Measurements from ENCODE around the gene FGF3. TPM values are rescaled to one million over a fixed set of nuclear protein-coding genes. Genes with fewer than 3 reads are reported as not detected.

The FGF3 gene
- total and polyA plus RNA-seq, 9 of the 15 experiments (the other 6 are each of a cell fraction or from before 2014, with no cell fraction given) = not detected

DNA sequence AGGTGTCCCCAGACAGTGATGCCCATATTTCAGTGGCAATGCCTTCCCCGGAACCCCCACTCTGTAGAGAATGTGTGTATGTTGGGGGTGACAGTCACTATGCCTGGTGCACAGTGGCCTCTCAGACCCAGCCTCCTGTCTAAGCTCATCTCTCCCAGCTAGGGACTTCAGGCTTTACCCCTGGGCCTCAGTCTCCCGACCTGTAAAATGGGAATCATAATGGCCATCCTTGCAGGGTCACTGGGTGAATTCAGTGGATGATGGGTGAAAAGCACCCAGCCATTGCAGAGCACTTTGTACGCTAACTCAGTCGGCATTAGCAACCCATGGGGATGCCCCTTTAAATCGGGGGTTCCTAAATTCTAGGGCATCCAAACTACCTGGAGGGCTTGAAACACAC, 18.9 kb downstream of the FGF3 start:
- no peak for ATAC-seq
- Histone ChIP-seq H4K20me1 (replicated peaks; ENCODE audit: control insufficient read depth, insufficient read depth, low read length) (no peaks in the 10 kb centered on the region; the same call in 1 of the 2 replicates), H3K27ac (ENCODE audit: extremely low read depth, low read depth, low read length) (no peak overlapping the region), H3K9me1 (ENCODE audit: control insufficient read depth, insufficient read depth, low read length) (no peaks in the 10 kb centered on the region), H3K9me3 (replicated peaks; ENCODE audit: control insufficient read depth, insufficient read depth, low read depth, low read length) (no peaks in the 10 kb centered on the region), H3K36me3 (ENCODE audit: control insufficient read depth, insufficient read depth, low read length) (no peaks in the 10 kb centered on the region), H3K4me1 (replicated peaks in 1 of 2; ENCODE audit: control insufficient read depth in 2 of 2, insufficient read depth in 2 of 2, low read length in 2 of 2) (peaks cover 0 to 3% of the 10 kb centered on the region in 2 experiments; a peak in 2 of 5 replicates), H3K4me3 (no peak overlapping the region), H3K27me3 (ENCODE audit: control insufficient read depth in 2 of 2, insufficient read depth in 2 of 2, low read length in 2 of 2) (peaks cover 0 to 23% of the 10 kb centered on the region in 2 experiments; a peak in 3 of 5 replicates), H3K79me2 (ENCODE audit: control insufficient read depth, insufficient read depth, low read length) (no peaks in the 10 kb centered on the region), H3K4me2 (ENCODE audit: insufficient read depth, low read length) (no peak overlapping the region), H3K9ac (ENCODE audit: insufficient read depth in 1 of 2, low read depth in 2 of 2, low read length in 2 of 2) (no peak overlapping the region), H2AFZ (ENCODE audit: low read depth, low read length) (no peak overlapping the region)
- WGBS (ENCODE audit: insufficient coverage, low coverage, missing lambda C conversion rate) = 32% methylated on average over 5 of the region's 5 CpGs
- ChIA-PET CTCF (ENCODE audit: low intra/inter-chr PET ratio) (interaction anchor here (2.5 kb wide), 1 partner anchor 114 kb away, joined by 22 read pairs; no protein-coding TSS in a partner anchor), POLR2A (interaction anchor here (1.1 kb wide), 1 partner anchor 12 kb away, joined by 4 read pairs; no protein-coding TSS in a partner anchor)
- no peak for DNase-seq (ENCODE audit: extremely low read depth in 1 of 4, low spot score in 3 of 4)
- BruUV-seq (replicated peaks) = no TSS peak
- in situ Hi-C loops (cut with MboI) = no loop called here
- intact Hi-C loops (cut with micrococcal nuclease) = no loop called here
- TF ChIP-seq RBM25 (IDR thresholded peaks at IDR 0.05; ENCODE audit: low read depth, low read length, severe bottlenecking) (peak; percentile 64), DNMT1 (IDR thresholded peaks at IDR 0.05) (no peak), BCOR (IDR thresholded peaks at IDR 0.05) (0 out of 2 replicates have a peak, but pooled peaks have one; percentile 15)
- no peak for FAIRE-seq

DNA sequence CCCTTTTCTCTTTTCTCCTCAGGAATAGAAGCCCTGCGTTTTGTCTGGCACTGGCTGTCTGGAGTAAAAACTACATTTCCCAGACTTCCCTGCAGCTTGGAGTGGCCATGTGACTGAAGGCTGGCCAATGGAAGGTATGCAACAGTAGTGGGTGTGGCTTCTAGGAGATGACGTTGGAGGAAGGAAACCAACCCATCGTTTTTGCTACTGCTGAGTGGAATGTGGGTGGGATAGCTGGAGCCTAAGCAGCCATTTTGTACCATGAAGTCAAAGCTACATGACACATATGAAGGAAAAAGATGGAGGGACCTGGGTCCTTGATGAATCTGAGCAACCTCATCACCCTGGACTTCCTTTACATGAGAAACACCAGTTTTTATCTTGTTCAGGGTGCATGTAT, 19.6 kb downstream of the FGF3 start:
- H3K27ac ChIP-seq (ENCODE audit: extremely low read depth, low read depth, low read length) = no peak overlapping the region
- no peak overlapping the region for H2AFZ ChIP-seq (ENCODE audit: low read depth, low read length)
- no peak overlapping the region for H3K4me3 ChIP-seq
- H3K27me3 ChIP-seq (ENCODE audit: control insufficient read depth in 2 of 2, insufficient read depth in 2 of 2, low read length in 2 of 2) = peaks cover 0 to 23% of the 10 kb centered on the region in 2 experiments; a peak in 3 of 5 replicates
- no peaks in the 10 kb centered on the region for H3K79me2 ChIP-seq (ENCODE audit: control insufficient read depth, insufficient read depth, low read length)
- FAIRE-seq (peak; percentile 91), DNase-seq (ENCODE audit: extremely low read depth in 1 of 4, low spot score in 3 of 4) (peak; percentile 67 to 82 (median 79)), ATAC-seq (peak; percentile 99)
- H3K4me2 ChIP-seq (ENCODE audit: insufficient read depth, low read length) = no peak overlapping the region
- H3K9me3 ChIP-seq (replicated peaks; ENCODE audit: control insufficient read depth, insufficient read depth, low read depth, low read length) = no peaks in the 10 kb centered on the region
- no peak overlapping the region for H3K9ac ChIP-seq (ENCODE audit: insufficient read depth in 1 of 2, low read depth in 2 of 2, low read length in 2 of 2)
- intact Hi-C loops (cut with micrococcal nuclease) = loop anchor here (5.0 kb wide), 1 partner anchor 97 kb away; the partner anchor contains the start of gene FGF19
- no peaks in the 10 kb centered on the region for H3K9me1 ChIP-seq (ENCODE audit: control insufficient read depth, insufficient read depth, low read length)
- peaks cover 0 to 3% of the 10 kb centered on the region in 2 experiments; a peak in 2 of 5 replicates for H3K4me1 ChIP-seq (replicated peaks in 1 of 2; ENCODE audit: control insufficient read depth in 2 of 2, insufficient read depth in 2 of 2, low read length in 2 of 2)
- no peaks in the 10 kb centered on the region for H3K36me3 ChIP-seq (ENCODE audit: control insufficient read depth, insufficient read depth, low read length)
- ChIA-PET CTCF (ENCODE audit: low intra/inter-chr PET ratio) (no interaction called here), POLR2A (interaction anchor here (1.1 kb wide), 1 partner anchor 11 kb away, joined by 4 read pairs; no protein-coding TSS in a partner anchor)
- no peaks in the 10 kb centered on the region; the same call in 1 of the 2 replicates for H4K20me1 ChIP-seq (replicated peaks; ENCODE audit: control insufficient read depth, insufficient read depth, low read length)
- in situ Hi-C loops (cut with MboI) = loop anchor here (5.0 kb wide), 1 partner anchor 107 kb away; no protein-coding TSS in a partner anchor
- BruUV-seq (replicated peaks) = no TSS peak
- 0% methylated on average over 2 of the region's 3 CpGs for WGBS (ENCODE audit: insufficient coverage, low coverage, missing lambda C conversion rate)
- TF ChIP-seq RBM25 (IDR thresholded peaks at IDR 0.05; ENCODE audit: low read depth, low read length, severe bottlenecking) (peak; percentile 94), CBFA2T2 (conservative IDR thresholded peaks at IDR 0.05) (peak; percentile 49), ZNF282 (CRISPR knock-in tag; IDR thresholded peaks at IDR 0.05) (no peak), ZNF143 (CRISPR knock-in tag; IDR thresholded peaks at IDR 0.05) (peak; percentile 88), HLTF (IDR thresholded peaks at IDR 0.05) (0 out of 2 replicates have a peak, but pooled peaks have one; percentile 44), ZBTB17 (CRISPR knock-in tag; IDR thresholded peaks at IDR 0.05) (no peak), SIX5 (IDR thresholded peaks at IDR 0.05; ENCODE audit: borderline replicate concordance in 1 of 2, insufficient read depth in 1 of 2, low read depth in 1 of 2, low read length in 2 of 2) (peak; percentile 83 to 85), NFYB (IDR thresholded peaks at IDR 0.05; ENCODE audit: extremely low read depth, insufficient read length) (peak; percentile 26), MBD2 (IDR thresholded peaks at IDR 0.05; ENCODE audit: borderline replicate concordance, low read depth) (peak; percentile 70; the same call in 1 of the 2 replicates)
- TF ChIP-seq, protein P1, sequence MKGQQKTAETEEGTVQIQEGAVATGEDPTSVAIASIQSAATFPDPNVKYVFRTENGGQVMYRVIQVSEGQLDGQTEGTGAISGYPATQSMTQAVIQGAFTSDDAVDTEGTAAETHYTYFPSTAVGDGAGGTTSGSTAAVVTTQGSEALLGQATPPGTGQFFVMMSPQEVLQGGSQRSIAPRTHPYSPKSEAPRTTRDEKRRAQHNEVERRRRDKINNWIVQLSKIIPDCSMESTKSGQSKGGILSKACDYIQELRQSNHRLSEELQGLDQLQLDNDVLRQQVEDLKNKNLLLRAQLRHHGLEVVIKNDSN (CRISPR knock-in tag; IDR thresholded peaks at IDR 0.05) = peak; percentile 97
- TF ChIP-seq, protein P2, sequence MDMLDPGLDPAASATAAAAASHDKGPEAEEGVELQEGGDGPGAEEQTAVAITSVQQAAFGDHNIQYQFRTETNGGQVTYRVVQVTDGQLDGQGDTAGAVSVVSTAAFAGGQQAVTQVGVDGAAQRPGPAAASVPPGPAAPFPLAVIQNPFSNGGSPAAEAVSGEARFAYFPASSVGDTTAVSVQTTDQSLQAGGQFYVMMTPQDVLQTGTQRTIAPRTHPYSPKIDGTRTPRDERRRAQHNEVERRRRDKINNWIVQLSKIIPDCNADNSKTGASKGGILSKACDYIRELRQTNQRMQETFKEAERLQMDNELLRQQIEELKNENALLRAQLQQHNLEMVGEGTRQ (CRISPR knock-in tag; IDR thresholded peaks at IDR 0.05) = peak; percentile 98
- TF ChIP-seq, protein P3, sequence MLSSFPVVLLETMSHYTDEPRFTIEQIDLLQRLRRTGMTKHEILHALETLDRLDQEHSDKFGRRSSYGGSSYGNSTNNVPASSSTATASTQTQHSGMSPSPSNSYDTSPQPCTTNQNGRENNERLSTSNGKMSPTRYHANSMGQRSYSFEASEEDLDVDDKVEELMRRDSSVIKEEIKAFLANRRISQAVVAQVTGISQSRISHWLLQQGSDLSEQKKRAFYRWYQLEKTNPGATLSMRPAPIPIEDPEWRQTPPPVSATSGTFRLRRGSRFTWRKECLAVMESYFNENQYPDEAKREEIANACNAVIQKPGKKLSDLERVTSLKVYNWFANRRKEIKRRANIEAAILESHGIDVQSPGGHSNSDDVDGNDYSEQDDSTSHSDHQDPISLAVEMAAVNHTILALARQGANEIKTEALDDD (IDR thresholded peaks at IDR 0.05) = no peak

Data from K562 (cell line).